A673 (cell line): ENCODE results near the gene MAN1B1.
A peak's percentile ranks its signal among the peaks of the same experiment; 100 is the strongest.

Experiments used
- CTCF ChIP-seq: fragments of 300-800, 200-600 bp; sonication (generic); conservative IDR thresholded peaks from 2 replicates; pipeline ENCODE4 v1.5.1; 2017; ENCODE audit warnings: low read depth, mild to moderate bottlenecking, antibody characterized with exemption, low read length, moderate library complexity, mixed read lengths
- EZH2 ChIP-seq: fragments of 200-600 bp; sonication (generic); IDR thresholded peaks from 2 replicates; pipeline ENCODE4 v1.6.1; 2017; ENCODE audit warnings: borderline replicate concordance, low read depth, mild to moderate bottlenecking, mixed read lengths, antibody characterized with exemption, low read length; ENCODE audit not compliant: poor library complexity, severe bottlenecking

GRCh38 chr9:137067860-137068538 is 18.8 kb upstream of the MAN1B1 start:
- peak; percentile 77 for TF ChIP-seq CTCF
- TF ChIP-seq EZH2 = no peak
